K562 (cell line): ENCODE data around the gene PIK3CB. TPM values are rescaled to one million over a fixed set of nuclear protein-coding genes. Genes with fewer than 3 reads are reported as not detected.

Source experiments
- FOSL1 ChIP-seq: fragments of 200-800 bp; sonication (Bioruptor generic); conservative IDR thresholded peaks from 2 replicates; pipeline ENCODE4 v1.6.1; 2016; ENCODE audit warnings: missing genetic modification characterization, missing compliant biosample characterization
- GTF2A2 ChIP-seq: IDR thresholded peaks from 2 replicates; pipeline ENCODE4 v1.6.1; 2016; ENCODE audit warnings: mild to moderate bottlenecking, missing genetic modification characterization, missing compliant biosample characterization
- L3MBTL2 ChIP-seq: fragments of 450-650 bp; IDR thresholded peaks from 2 replicates; pipeline ENCODE4 v1.6.1; 2016; ENCODE audit warnings: mild to moderate bottlenecking, moderate library complexity
- MAFG ChIP-seq: fragments of 450-650 bp; conservative IDR thresholded peaks from 2 replicates; pipeline ENCODE4 v1.6.1; 2016; ENCODE audit warnings: missing genetic modification characterization, missing compliant biosample characterization
- MBD2 ChIP-seq: sonication (generic); IDR thresholded peaks from 2 replicates; pipeline ENCODE4 v1.6.1; 2016; ENCODE audit warnings: low read depth, borderline replicate concordance
- NR4A1 ChIP-seq, 2 experiments: fragments of 250-450 bp in 1 of 2; fragments of 450-650 bp in 1 of 2; sonication (Bioruptor Pico) in 1 of 2; IDR thresholded peaks; 2 replicates each; pipeline versions ENCODE4 v1.4.0 to v1.6.1; 2016 to 2020; ENCODE audit warnings: mild to moderate bottlenecking in 2 of 2, missing compliant biosample characterization in 1 of 2, missing genetic modification characterization in 1 of 2, moderate library complexity in 1 of 2
- SMARCA5 ChIP-seq: fragments of 450-650 bp; IDR thresholded peaks from 2 replicates; pipeline ENCODE4 v1.6.1; 2016
- SRSF9 ChIP-seq: fragments of 200-400 bp; formaldehyde crosslinking; IDR thresholded peaks from 2 replicates; pipeline ENCODE4 v1.6.1; 2017; ENCODE audit warnings: low read depth, low read length, borderline replicate concordance
- TRIM24 ChIP-seq, 2 experiments: fragments of 450-650 bp; IDR thresholded peaks; 2 replicates each; pipeline ENCODE4 v1.6.1; 2016
- ZNF785 ChIP-seq: fragments of 250-450 bp; sonication (Bioruptor Pico); IDR thresholded peaks from 2 replicates; pipeline ENCODE4 v1.4.0; 2020; ENCODE audit warnings: mild to moderate bottlenecking
- polyA plus RNA-seq, 8 experiments: library from polyadenylated mRNA; depleted of rRNA in 4 of 8; stranded (reverse) in 5 of 8; unstranded in 3 of 8; fragments of >200 nt; fragmentation: Nextera tagmentation in 2 of 8; fragmentation: Illumina TruSeq in 1 of 8; extraction: Ambion mirVana in 2 of 8; extraction: Trizol in 1 of 8; gene quantifications; 2 replicates each; pipeline versions ENCODE4 v1.2.1 to v1.2.3, GENCODE V29; 2011 to 2014; ENCODE audit warnings: inconsistent platforms in 1 of 8, missing spikeins in 1 of 8
- total RNA-seq, 7 experiments: library from RNA; depleted of rRNA in 6 of 7; stranded (reverse); fragments of >200 nt in 6 of 7; fragmentation: Illumina TruSeq in 2 of 7; extraction: Trizol in 2 of 7; gene quantifications; 2 replicates each; pipeline versions ENCODE4 v1.2.1 to v1.2.3, GENCODE V29; 2011 to 2021; ENCODE audit warnings: low replicate concordance in 1 of 7
- TF ChIP-seq, protein P1 (sequence below): fragments of 450-650 bp; IDR thresholded peaks from 2 replicates; pipeline ENCODE4 v1.6.1; 2016; ENCODE audit warnings: mild to moderate bottlenecking, moderate library complexity
- TF ChIP-seq, protein P2 (sequence below), 2 experiments: IDR thresholded peaks; 2 replicates each; pipeline ENCODE4 v1.6.1; 2012; ENCODE audit warnings: improper control_type of control experiment in 2 of 2, low read depth in 2 of 2, low read length in 2 of 2, borderline replicate concordance in 1 of 2
- TF ChIP-seq, protein P3 (sequence below): fragments of 250-450 bp; sonication (Bioruptor Pico); IDR thresholded peaks from 2 replicates; pipeline ENCODE4 v1.8.0; 2021; ENCODE audit warnings: moderate library complexity, mild to moderate bottlenecking, inconsistent platforms

PIK3CB gene
- total and polyA plus RNA-seq, 9 of the 15 experiments (the other 6 are each of a cell fraction or from before 2014, with no cell fraction given) = 15.3 to 62.6 (median 28.3) TPM

DNA sequence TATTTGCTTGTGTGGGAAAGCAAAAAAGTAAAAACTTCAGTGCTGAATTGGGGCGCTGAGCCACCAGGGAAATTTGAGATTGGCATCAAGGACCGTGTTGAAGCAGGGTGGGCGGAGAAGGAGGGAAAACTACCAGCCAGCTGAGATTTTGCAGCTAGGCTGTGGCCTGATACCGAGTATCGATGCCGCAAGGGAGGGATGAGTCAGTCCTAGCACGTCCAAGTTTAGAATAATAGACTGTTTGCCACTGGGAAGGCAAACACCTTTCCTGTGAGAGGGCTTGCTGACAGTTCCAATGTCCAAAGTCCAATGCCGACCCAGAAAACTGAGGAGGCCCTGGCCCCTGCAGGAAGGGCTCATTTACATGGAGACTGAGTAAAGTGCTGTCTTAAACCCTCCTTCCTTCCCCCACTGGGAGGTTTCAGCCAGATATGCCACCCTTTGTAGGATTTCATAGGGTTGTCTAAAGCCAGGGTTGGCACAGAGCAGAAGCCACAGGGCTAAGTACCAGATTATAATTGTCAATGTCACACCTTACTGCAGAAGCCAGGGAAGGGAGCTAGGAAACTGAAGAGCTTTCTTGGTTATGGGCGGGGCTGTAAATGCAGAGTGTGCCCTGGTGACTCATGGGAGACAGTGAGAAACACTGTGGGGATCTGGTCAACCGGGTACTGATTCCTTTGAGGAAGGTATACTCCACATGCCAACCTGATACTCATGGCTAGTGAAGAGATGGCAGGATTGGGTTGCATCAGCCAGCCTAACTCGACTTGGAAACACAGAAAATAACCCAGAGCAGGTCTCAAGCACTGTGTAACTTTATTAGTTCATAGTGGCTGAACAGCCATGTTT lies 28.4 kb upstream of the PIK3CB start (continued):
- TF ChIP-seq, protein P1, sequence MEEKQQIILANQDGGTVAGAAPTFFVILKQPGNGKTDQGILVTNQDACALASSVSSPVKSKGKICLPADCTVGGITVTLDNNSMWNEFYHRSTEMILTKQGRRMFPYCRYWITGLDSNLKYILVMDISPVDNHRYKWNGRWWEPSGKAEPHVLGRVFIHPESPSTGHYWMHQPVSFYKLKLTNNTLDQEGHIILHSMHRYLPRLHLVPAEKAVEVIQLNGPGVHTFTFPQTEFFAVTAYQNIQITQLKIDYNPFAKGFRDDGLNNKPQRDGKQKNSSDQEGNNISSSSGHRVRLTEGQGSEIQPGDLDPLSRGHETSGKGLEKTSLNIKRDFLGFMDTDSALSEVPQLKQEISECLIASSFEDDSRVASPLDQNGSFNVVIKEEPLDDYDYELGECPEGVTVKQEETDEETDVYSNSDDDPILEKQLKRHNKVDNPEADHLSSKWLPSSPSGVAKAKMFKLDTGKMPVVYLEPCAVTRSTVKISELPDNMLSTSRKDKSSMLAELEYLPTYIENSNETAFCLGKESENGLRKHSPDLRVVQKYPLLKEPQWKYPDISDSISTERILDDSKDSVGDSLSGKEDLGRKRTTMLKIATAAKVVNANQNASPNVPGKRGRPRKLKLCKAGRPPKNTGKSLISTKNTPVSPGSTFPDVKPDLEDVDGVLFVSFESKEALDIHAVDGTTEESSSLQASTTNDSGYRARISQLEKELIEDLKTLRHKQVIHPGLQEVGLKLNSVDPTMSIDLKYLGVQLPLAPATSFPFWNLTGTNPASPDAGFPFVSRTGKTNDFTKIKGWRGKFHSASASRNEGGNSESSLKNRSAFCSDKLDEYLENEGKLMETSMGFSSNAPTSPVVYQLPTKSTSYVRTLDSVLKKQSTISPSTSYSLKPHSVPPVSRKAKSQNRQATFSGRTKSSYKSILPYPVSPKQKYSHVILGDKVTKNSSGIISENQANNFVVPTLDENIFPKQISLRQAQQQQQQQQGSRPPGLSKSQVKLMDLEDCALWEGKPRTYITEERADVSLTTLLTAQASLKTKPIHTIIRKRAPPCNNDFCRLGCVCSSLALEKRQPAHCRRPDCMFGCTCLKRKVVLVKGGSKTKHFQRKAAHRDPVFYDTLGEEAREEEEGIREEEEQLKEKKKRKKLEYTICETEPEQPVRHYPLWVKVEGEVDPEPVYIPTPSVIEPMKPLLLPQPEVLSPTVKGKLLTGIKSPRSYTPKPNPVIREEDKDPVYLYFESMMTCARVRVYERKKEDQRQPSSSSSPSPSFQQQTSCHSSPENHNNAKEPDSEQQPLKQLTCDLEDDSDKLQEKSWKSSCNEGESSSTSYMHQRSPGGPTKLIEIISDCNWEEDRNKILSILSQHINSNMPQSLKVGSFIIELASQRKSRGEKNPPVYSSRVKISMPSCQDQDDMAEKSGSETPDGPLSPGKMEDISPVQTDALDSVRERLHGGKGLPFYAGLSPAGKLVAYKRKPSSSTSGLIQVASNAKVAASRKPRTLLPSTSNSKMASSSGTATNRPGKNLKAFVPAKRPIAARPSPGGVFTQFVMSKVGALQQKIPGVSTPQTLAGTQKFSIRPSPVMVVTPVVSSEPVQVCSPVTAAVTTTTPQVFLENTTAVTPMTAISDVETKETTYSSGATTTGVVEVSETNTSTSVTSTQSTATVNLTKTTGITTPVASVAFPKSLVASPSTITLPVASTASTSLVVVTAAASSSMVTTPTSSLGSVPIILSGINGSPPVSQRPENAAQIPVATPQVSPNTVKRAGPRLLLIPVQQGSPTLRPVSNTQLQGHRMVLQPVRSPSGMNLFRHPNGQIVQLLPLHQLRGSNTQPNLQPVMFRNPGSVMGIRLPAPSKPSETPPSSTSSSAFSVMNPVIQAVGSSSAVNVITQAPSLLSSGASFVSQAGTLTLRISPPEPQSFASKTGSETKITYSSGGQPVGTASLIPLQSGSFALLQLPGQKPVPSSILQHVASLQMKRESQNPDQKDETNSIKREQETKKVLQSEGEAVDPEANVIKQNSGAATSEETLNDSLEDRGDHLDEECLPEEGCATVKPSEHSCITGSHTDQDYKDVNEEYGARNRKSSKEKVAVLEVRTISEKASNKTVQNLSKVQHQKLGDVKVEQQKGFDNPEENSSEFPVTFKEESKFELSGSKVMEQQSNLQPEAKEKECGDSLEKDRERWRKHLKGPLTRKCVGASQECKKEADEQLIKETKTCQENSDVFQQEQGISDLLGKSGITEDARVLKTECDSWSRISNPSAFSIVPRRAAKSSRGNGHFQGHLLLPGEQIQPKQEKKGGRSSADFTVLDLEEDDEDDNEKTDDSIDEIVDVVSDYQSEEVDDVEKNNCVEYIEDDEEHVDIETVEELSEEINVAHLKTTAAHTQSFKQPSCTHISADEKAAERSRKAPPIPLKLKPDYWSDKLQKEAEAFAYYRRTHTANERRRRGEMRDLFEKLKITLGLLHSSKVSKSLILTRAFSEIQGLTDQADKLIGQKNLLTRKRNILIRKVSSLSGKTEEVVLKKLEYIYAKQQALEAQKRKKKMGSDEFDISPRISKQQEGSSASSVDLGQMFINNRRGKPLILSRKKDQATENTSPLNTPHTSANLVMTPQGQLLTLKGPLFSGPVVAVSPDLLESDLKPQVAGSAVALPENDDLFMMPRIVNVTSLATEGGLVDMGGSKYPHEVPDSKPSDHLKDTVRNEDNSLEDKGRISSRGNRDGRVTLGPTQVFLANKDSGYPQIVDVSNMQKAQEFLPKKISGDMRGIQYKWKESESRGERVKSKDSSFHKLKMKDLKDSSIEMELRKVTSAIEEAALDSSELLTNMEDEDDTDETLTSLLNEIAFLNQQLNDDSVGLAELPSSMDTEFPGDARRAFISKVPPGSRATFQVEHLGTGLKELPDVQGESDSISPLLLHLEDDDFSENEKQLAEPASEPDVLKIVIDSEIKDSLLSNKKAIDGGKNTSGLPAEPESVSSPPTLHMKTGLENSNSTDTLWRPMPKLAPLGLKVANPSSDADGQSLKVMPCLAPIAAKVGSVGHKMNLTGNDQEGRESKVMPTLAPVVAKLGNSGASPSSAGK = 0 out of 2 replicates have a peak, but pooled peaks have one; percentile 43
- TF ChIP-seq SMARCA5 (0 out of 2 replicates have a peak, but pooled peaks have one; percentile 58), FOSL1 (peak; percentile 80), MAFG (no peak), TRIM24 (IDR thresholded peaks at IDR 0.05) (peak; percentile 10 to 25; a peak in 1 of 4 replicates), MBD2 (peak; percentile 28; the same call in 1 of the 2 replicates), GTF2A2 (peak; percentile 82; the same call in 1 of the 2 replicates), ZNF785 (CRISPR knock-in tag) (no peak), L3MBTL2 (0 out of 2 replicates have a peak, but pooled peaks have one; percentile 37), SRSF9 (no peak), NR4A1 (CRISPR knock-in tag; IDR thresholded peaks at IDR 0.05) (no peak), NR4A1 (tag; IDR thresholded peaks at IDR 0.05) (0 out of 2 replicates have a peak, but pooled peaks have one; percentile 69)
- TF ChIP-seq, protein P2, sequence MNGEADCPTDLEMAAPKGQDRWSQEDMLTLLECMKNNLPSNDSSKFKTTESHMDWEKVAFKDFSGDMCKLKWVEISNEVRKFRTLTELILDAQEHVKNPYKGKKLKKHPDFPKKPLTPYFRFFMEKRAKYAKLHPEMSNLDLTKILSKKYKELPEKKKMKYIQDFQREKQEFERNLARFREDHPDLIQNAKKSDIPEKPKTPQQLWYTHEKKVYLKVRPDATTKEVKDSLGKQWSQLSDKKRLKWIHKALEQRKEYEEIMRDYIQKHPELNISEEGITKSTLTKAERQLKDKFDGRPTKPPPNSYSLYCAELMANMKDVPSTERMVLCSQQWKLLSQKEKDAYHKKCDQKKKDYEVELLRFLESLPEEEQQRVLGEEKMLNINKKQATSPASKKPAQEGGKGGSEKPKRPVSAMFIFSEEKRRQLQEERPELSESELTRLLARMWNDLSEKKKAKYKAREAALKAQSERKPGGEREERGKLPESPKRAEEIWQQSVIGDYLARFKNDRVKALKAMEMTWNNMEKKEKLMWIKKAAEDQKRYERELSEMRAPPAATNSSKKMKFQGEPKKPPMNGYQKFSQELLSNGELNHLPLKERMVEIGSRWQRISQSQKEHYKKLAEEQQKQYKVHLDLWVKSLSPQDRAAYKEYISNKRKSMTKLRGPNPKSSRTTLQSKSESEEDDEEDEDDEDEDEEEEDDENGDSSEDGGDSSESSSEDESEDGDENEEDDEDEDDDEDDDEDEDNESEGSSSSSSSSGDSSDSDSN (IDR thresholded peaks at IDR 0.05; ENCODE audit: borderline replicate concordance in 1 of 2, low read depth in 2 of 2, low read length in 2 of 2) = no peak
- TF ChIP-seq, protein P3, sequence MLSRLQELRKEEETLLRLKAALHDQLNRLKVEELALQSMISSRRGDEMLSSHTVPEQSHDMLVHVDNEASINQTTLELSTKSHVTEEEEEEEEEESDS (CRISPR knock-in tag) = peak; percentile 69; the same call in 1 of the 2 replicates
